ACHN (cell line): Measurements from ENCODE around the gene ITCH.
"Not testable (repeated sequence)": the region's sequence is repeated elsewhere in the genome, so short reads cannot be mapped to it uniquely, and the experiment has no call there.

Experiments
- DNase-seq: peaks from one replicate; pipeline ENCODE4 v3.0.0-alpha.2; 2015
- in situ Hi-C: cut with HindIII; loops from 2 replicates; pipeline ENCODE4 v1.10.0; 2017; ENCODE audit warnings: low sequenced_read_pairs, low pct_ligation_motif_present, low pct_unique_long_range_greater_than_20kb

The ITCH gene

GRCh38 chr20:34340726-34341125, 22.3 kb upstream of the ITCH start:
- in situ Hi-C loops, DNase-seq: not testable (repeated sequence)

- in situ Hi-C loops, DNase-seq: not testable (repeated sequence)
These were observed 21.9 kb upstream of the ITCH start for GRCh38 chr20:34341199-34341598.

- no peak for DNase-seq
- in situ Hi-C loops = no loop called here
These were observed 19.4 kb upstream of the ITCH start for GRCh38 chr20:34343458-34344211.

- in situ Hi-C loops = no loop called here
- DNase-seq = no peak
These were observed 18.8 kb upstream of the ITCH start for GRCh38 chr20:34344238-34344637.

- in situ Hi-C loops = no loop called here
- no peak for DNase-seq
These were observed 17.7 kb upstream of the ITCH start for GRCh38 chr20:34345402-34345736.

- DNase-seq, in situ Hi-C loops: not testable (repeated sequence)
These were observed 17.1 kb upstream of the ITCH start for GRCh38 chr20:34345839-34346532.

GRCh38 chr20:34346533-34346865, 16.6 kb upstream of the ITCH start:
- in situ Hi-C loops = not testable (repeated sequence)

GRCh38 chr20:34347571-34347970, 15.5 kb upstream of the ITCH start:
- DNase-seq = no peak
- in situ Hi-C loops = no loop called here

More at GRCh38 chr20:34346533-34346865, 16.6 kb upstream of the ITCH start:
- DNase-seq = not testable (repeated sequence)

- DNase-seq = no peak
- in situ Hi-C loops = no loop called here
These were observed 13.0 kb upstream of the ITCH start for GRCh38 chr20:34350095-34350494.

GRCh38 chr20:34353467-34353866, 9.6 kb upstream of the ITCH start:
- DNase-seq, in situ Hi-C loops: not testable (repeated sequence)

- DNase-seq = no peak
- in situ Hi-C loops = no loop called here
These were observed 7.6 kb upstream of the ITCH start for GRCh38 chr20:34355427-34355826.

- DNase-seq, in situ Hi-C loops: not testable (repeated sequence)
These were observed 3.3 kb upstream of the ITCH start for GRCh38 chr20:34359729-34360128.

GRCh38 chr20:34362502-34363061, 491 bp upstream of the ITCH start:
- in situ Hi-C loops = no loop called here
- DNase-seq = no peak

GRCh38 chr20:34363465-34364222, 571 bp downstream of the ITCH start:
- in situ Hi-C loops = no loop called here
- peak; percentile 48 for DNase-seq

- in situ Hi-C loops = no loop called here
- no peak for DNase-seq
These were observed 1.1 kb downstream of the ITCH start for GRCh38 chr20:34364223-34364506.

- no peak for DNase-seq
- in situ Hi-C loops = no loop called here
These were observed 2.7 kb downstream of the ITCH start for GRCh38 chr20:34365765-34366213.

GRCh38 chr20:34367155-34367554, 4.1 kb downstream of the ITCH start:
- in situ Hi-C loops = no loop called here
- DNase-seq = no peak

GRCh38 chr20:34367911-34368310, 4.8 kb downstream of the ITCH start:
- DNase-seq, in situ Hi-C loops: not testable (repeated sequence)

- no peak for DNase-seq
- in situ Hi-C loops = no loop called here
These were observed 5.5 kb downstream of the ITCH start for GRCh38 chr20:34368547-34368946.
